K562 (cell line): ENCODE results near the gene MYOM1. TPM values are rescaled to one million over a fixed set of nuclear protein-coding genes. Genes with fewer than 3 reads are reported as not detected.

Experiments used
- ATAC-seq: fragments of 200-7000 bp; cut with Tn5 transposase; 3 replicates; pipeline ENCODE4 v1.9.1; 2020; ENCODE audit warnings: moderate library complexity
- BruUV-seq: library from RNA; stranded (reverse); fragments of 400-500 nt; replicated peaks from 2 replicates; lab custom pipeline; 2021; lab: Mats Ljungman, UMichigan
- CTCF ChIA-PET: fragments of 300-600 bp; formaldehyde crosslinking; extraction: SDS; loops from one replicate; lab custom pipeline; 2021; ENCODE audit warnings: low intra/inter-chr PET ratio; lab: Yijun Ruan, JAX
- POLR2A ChIA-PET: fragments of 300-600, 350-650 bp; sonication (Branson Sonifier 250); formaldehyde crosslinking; extraction: SDS; loops from one replicate; lab custom pipeline; 2021; ENCODE audit warnings: antibody characterized with exemption, inconsistent platforms; lab: Yijun Ruan, JAX
- DNase-seq, 4 experiments: peaks; one replicate each; pipeline versions ENCODE4 v3.0.0 to v3.0.0-alpha.2; 2011 to 2018; ENCODE audit warnings: low spot score in 3 of 4, mixed read lengths in 3 of 4; ENCODE audit errors: extremely low read depth in 1 of 4
- FAIRE-seq: peaks from 2 replicates; lab custom pipeline; 2011; peaks lifted over from hg19 to GRCh38; lab: Jason Lieb, UNC
- H2AFZ ChIP-seq: 2 replicates; pipeline ENCODE4 v1.6.0; 2011; ENCODE audit warnings: low read depth, low read length, control low read depth, inconsistent platforms
- H3K27ac ChIP-seq: fragments of 200-600 bp; 3 replicates; pipeline ENCODE4 v1.8.0; 2011; ENCODE audit warnings: low read depth, mild to moderate bottlenecking, control low read depth, inconsistent platforms, low read length, moderate library complexity, mixed read lengths; ENCODE audit errors: extremely low read depth
- H3K27me3 ChIP-seq, 2 experiments: fragments of 300-600 bp in 1 of 2; 2 replicates in 1 of 2; 3 replicates in 1 of 2; pipeline versions ENCODE4 v1.6.0 to v1.8.0; 2011; ENCODE audit warnings: inconsistent platforms in 2 of 2, low read length in 2 of 2, mild to moderate bottlenecking in 1 of 2, mixed read lengths in 1 of 2, moderate library complexity in 1 of 2; ENCODE audit not compliant: control insufficient read depth in 2 of 2, insufficient read depth in 2 of 2
- H3K36me3 ChIP-seq: fragments of 300-600 bp; 3 replicates; pipeline ENCODE4 v1.8.0; 2011; ENCODE audit warnings: mild to moderate bottlenecking, low read length, inconsistent platforms; ENCODE audit not compliant: control insufficient read depth, insufficient read depth
- H3K4me1 ChIP-seq, 2 experiments: fragments of 200-600 bp in 1 of 2; replicated peaks in 1 of 2; 2 replicates in 1 of 2; 3 replicates in 1 of 2; pipeline versions ENCODE4 v1.5.1 to v1.8.0; 2011; ENCODE audit warnings: inconsistent platforms in 2 of 2, low read length in 2 of 2, mild to moderate bottlenecking in 1 of 2, mixed read lengths in 1 of 2, moderate library complexity in 1 of 2; ENCODE audit not compliant: control insufficient read depth in 2 of 2, insufficient read depth in 2 of 2
- H3K4me2 ChIP-seq: 2 replicates; pipeline ENCODE4 v1.6.1; 2011; ENCODE audit warnings: low read length, control low read depth, inconsistent platforms, mixed read lengths; ENCODE audit not compliant: insufficient read depth
- H3K4me3 ChIP-seq: fragments of 200-600 bp; sonication (generic), shearing (Covaris generic); 2 replicates; pipeline ENCODE4 v1.5.1; 2016; ENCODE audit warnings: control low read depth, inconsistent platforms
- H3K79me2 ChIP-seq: fragments of 200-600 bp; 3 replicates; pipeline ENCODE4 v1.8.0; 2011; ENCODE audit warnings: low read length, inconsistent platforms; ENCODE audit not compliant: control insufficient read depth, insufficient read depth
- H3K9ac ChIP-seq, 2 experiments: 2 replicates each; pipeline versions ENCODE4 v1.6.0 to v1.6.1; 2011; ENCODE audit warnings: low read depth in 2 of 2, low read length in 2 of 2, control low read depth in 1 of 2, inconsistent platforms in 1 of 2, mild to moderate bottlenecking in 1 of 2, mixed read lengths in 1 of 2; ENCODE audit not compliant: insufficient read depth in 1 of 2
- H3K9me1 ChIP-seq: one replicate; pipeline ENCODE4 v1.6.0; 2011; ENCODE audit warnings: inconsistent platforms, mild to moderate bottlenecking, low read length, moderate library complexity; ENCODE audit not compliant: control insufficient read depth, insufficient read depth
- H3K9me3 ChIP-seq: replicated peaks from 2 replicates; pipeline ENCODE4 v1.5.1; 2011; ENCODE audit warnings: low read depth, low read length, inconsistent platforms; ENCODE audit not compliant: control insufficient read depth, insufficient read depth
- H4K20me1 ChIP-seq: replicated peaks from 2 replicates; pipeline ENCODE4 v1.6.1; 2011; ENCODE audit warnings: low read length, inconsistent platforms, mixed read lengths; ENCODE audit not compliant: control insufficient read depth, insufficient read depth
- ARHGAP35 ChIP-seq: fragments of 450-650 bp; IDR thresholded peaks from 2 replicates; pipeline ENCODE4 v1.6.1; 2018; ENCODE audit not compliant: partially characterized antibody
- ATF4 ChIP-seq: fragments of 450-650 bp; formaldehyde crosslinking; IDR thresholded peaks from 2 replicates; pipeline ENCODE4 v1.4.0; 2022; ENCODE audit warnings: mild to moderate bottlenecking, moderate library complexity
- CBX8 ChIP-seq: fragments of 200-600 bp; sonication (generic); IDR thresholded peaks from 2 replicates; pipeline ENCODE4 v1.6.1; 2012; ENCODE audit warnings: borderline replicate concordance, mixed run types, low read depth, mild to moderate bottlenecking, moderate library complexity, mixed read lengths, low read length, control low read depth, inconsistent platforms; ENCODE audit not compliant: poor library complexity, severe bottlenecking; ENCODE audit errors: extremely low read depth
- ETV6 ChIP-seq, 3 experiments: fragments of 150-350 bp in 1 of 3; sonication (generic) in 1 of 3; formaldehyde crosslinking in 1 of 3; IDR thresholded peaks; 2 replicates each; pipeline versions ENCODE4 v1.6.1 to v1.8.0; 2014 to 2022; ENCODE audit warnings: borderline replicate concordance in 2 of 3, low read depth in 2 of 3, antibody characterized with exemption in 1 of 3, low read length in 1 of 3, mild to moderate bottlenecking in 1 of 3, missing genetic modification reagents in 1 of 3
- EZH2 ChIP-seq: IDR thresholded peaks from 2 replicates; pipeline ENCODE4 v1.6.1; 2012; ENCODE audit warnings: low read depth, mild to moderate bottlenecking, inconsistent platforms, low read length, borderline replicate concordance
- HDAC3 ChIP-seq: fragments of 450-650 bp; IDR thresholded peaks from 2 replicates; pipeline ENCODE4 v1.6.1; 2018; ENCODE audit warnings: borderline replicate concordance, mild to moderate bottlenecking, moderate library complexity; ENCODE audit not compliant: partially characterized antibody
- HSF4 ChIP-seq: fragments of 250-450 bp; sonication (Bioruptor Pico); IDR thresholded peaks from 2 replicates; pipeline ENCODE4 v2.1.2; 2022; ENCODE audit warnings: mild to moderate bottlenecking, moderate library complexity, borderline replicate concordance
- NCOA4 ChIP-seq: fragments of 450-650 bp; IDR thresholded peaks from 2 replicates; pipeline ENCODE4 v1.6.1; 2018; ENCODE audit warnings: mild to moderate bottlenecking; ENCODE audit not compliant: partially characterized antibody
- NR4A1 ChIP-seq, 2 experiments: fragments of 250-450 bp in 1 of 2; fragments of 450-650 bp in 1 of 2; sonication (Bioruptor Pico) in 1 of 2; IDR thresholded peaks; 2 replicates each; pipeline versions ENCODE4 v1.4.0 to v1.6.1; 2016 to 2020; ENCODE audit warnings: mild to moderate bottlenecking in 2 of 2, missing compliant biosample characterization in 1 of 2, missing genetic modification characterization in 1 of 2, moderate library complexity in 1 of 2
- POLR2AphosphoS5 ChIP-seq: IDR thresholded peaks from 2 replicates; pipeline ENCODE4 v1.6.1; 2011; ENCODE audit warnings: mild to moderate bottlenecking, low read depth, low read length, moderate library complexity; ENCODE audit not compliant: control insufficient read depth, insufficient read depth
- RFX5 ChIP-seq: IDR thresholded peaks from 2 replicates; pipeline ENCODE4 v1.6.1; 2011; ENCODE audit warnings: low read depth, mild to moderate bottlenecking, improper control_type of control experiment, low read length
- SAP30 ChIP-seq: fragments of 200-600 bp; sonication (generic); IDR thresholded peaks from 2 replicates; pipeline ENCODE4 v1.6.1; 2012; ENCODE audit warnings: borderline replicate concordance, low read depth, mild to moderate bottlenecking, moderate library complexity, low read length, control low read depth, inconsistent platforms; ENCODE audit not compliant: insufficient read depth, poor library complexity, severe bottlenecking
- SNRNP70 ChIP-seq: fragments of 200-400 bp; formaldehyde crosslinking; optimal IDR thresholded peaks from 2 replicates; pipeline ENCODE3; 2017; ENCODE audit warnings: low read depth, low read length
- STAT6 ChIP-seq: sonication (generic); formaldehyde crosslinking; IDR thresholded peaks from 2 replicates; pipeline ENCODE4 v1.8.1; 2023; ENCODE audit warnings: mild to moderate bottlenecking, missing genetic modification reagents
- TBP ChIP-seq: optimal IDR thresholded peaks from 2 replicates; pipeline ENCODE3; 2011; ENCODE audit warnings: low read depth, low read length, improper control_type of control experiment
- ZNF124 ChIP-seq: sonication (generic); formaldehyde crosslinking; IDR thresholded peaks from 2 replicates; pipeline ENCODE4 v1.8.1; 2022; ENCODE audit warnings: missing genetic modification reagents
- ZNF764 ChIP-seq: fragments of 250-450 bp; sonication (Bioruptor Pico); IDR thresholded peaks from 2 replicates; pipeline ENCODE4 v1.4.0; 2020; ENCODE audit warnings: low read depth, mild to moderate bottlenecking, moderate library complexity
- WGBS: fragments of 100-300 bp; shearing (Covaris generic); methylation state at CpG from one replicate; pipeline ENCODE4 v1.1.6; 2016; ENCODE audit warnings: low coverage, mixed read lengths; ENCODE audit not compliant: insufficient coverage; ENCODE audit errors: missing lambda C conversion rate; 5-methylcytosine and 5-hydroxymethylcytosine counted together
- in situ Hi-C: fragments of 300-500 bp; cut with MboI; formaldehyde crosslinking; loops from 4 replicates; pipeline ENCODE4 v1.15.0; 2018; ENCODE audit warnings: inconsistent platforms, mixed read lengths
- intact Hi-C: fragments of 100-400 bp; cut with micrococcal nuclease; formaldehyde crosslinking; loops from 2 replicates; pipeline ENCODE4 v1.14.2; 2022
- polyA plus RNA-seq, 8 experiments: library from polyadenylated mRNA; depleted of rRNA in 4 of 8; stranded (reverse) in 5 of 8; unstranded in 3 of 8; fragments of >200 nt; fragmentation: Nextera tagmentation in 2 of 8; fragmentation: Illumina TruSeq in 1 of 8; extraction: Ambion mirVana in 2 of 8; extraction: Trizol in 1 of 8; gene quantifications; 2 replicates each; pipeline versions ENCODE4 v1.2.1 to v1.2.3, GENCODE V29; 2011 to 2014; ENCODE audit warnings: inconsistent platforms in 1 of 8, missing spikeins in 1 of 8
- total RNA-seq, 7 experiments: library from RNA; depleted of rRNA in 6 of 7; stranded (reverse); fragments of >200 nt in 6 of 7; fragmentation: Illumina TruSeq in 2 of 7; extraction: Trizol in 2 of 7; gene quantifications; 2 replicates each; pipeline versions ENCODE4 v1.2.1 to v1.2.3, GENCODE V29; 2011 to 2021; ENCODE audit warnings: low replicate concordance in 1 of 7

MYOM1 gene
- total and polyA plus RNA-seq, 9 of the 15 experiments (the other 6 are each of a cell fraction or from before 2014, with no cell fraction given), result 0.01 to 0.62 (median 0.25) TPM

DNA sequence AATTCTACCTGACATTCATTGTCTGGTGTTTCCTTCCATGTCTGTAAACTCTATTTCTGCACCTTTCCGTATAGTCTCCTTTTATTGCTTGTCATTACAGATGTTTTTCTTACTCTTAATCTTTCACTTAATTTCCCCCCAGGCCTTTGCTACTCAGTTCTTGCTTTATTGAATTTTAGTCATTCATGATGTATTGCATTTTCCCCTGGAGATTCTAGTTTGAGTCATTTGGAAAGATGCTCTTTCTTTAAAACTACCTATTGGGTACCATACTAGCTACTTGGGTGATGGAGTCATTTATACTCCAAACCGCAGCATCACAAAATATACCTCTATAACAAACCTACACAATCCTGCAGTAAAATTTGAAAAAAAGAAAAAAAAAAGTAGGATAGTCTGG lies 179.6 kb downstream of the MYOM1 start:
- no TSS peak for BruUV-seq
- Histone ChIP-seq H2AFZ (no peak overlapping the region), H3K4me2 (no peak overlapping the region), H3K4me3 (no peak overlapping the region), H3K9me3 (no peaks in the 10 kb centered on the region), H3K9me1 (no peaks in the 10 kb centered on the region), H3K36me3 (no peaks in the 10 kb centered on the region), H3K9ac (no peak overlapping the region), H3K27me3 (no peaks in the 10 kb centered on the region), H3K4me1 (peaks cover 17 to 23% of the 10 kb centered on the region in 2 experiments), H4K20me1 (no peaks in the 10 kb centered on the region), H3K79me2 (no peaks in the 10 kb centered on the region), H3K27ac (no peak overlapping the region)
- CTCF ChIA-PET, result no interaction called here
- in situ Hi-C loops, result no loop called here
- ATAC-seq (no peak), DNase-seq (no peak), FAIRE-seq (no peak)
- intact Hi-C loops, result no loop called here
- no peak for TF ChIP-seq STAT6
- no peak for TF ChIP-seq TBP
- TF ChIP-seq CBX8, result no peak
- no peak for TF ChIP-seq ZNF124 (CRISPR knock-in tag)
- TF ChIP-seq POLR2AphosphoS5, result no peak
- TF ChIP-seq HSF4, result no peak
- no peak for TF ChIP-seq EZH2
- no peak for TF ChIP-seq SNRNP70
- no peak for TF ChIP-seq ATF4
- TF ChIP-seq RFX5, result no peak
- TF ChIP-seq SAP30, result no peak
- no peak for TF ChIP-seq ARHGAP35
- no peak for TF ChIP-seq ZNF764 (CRISPR knock-in tag)
- TF ChIP-seq NR4A1 (CRISPR knock-in tag; IDR thresholded peaks at IDR 0.05), result no peak
- no peak for TF ChIP-seq NR4A1 (tag; IDR thresholded peaks at IDR 0.05)
- TF ChIP-seq NCOA4, result no peak
- no peak for TF ChIP-seq HDAC3
- no peak for TF ChIP-seq ETV6 (IDR thresholded peaks at IDR 0.05; ENCODE audit: borderline replicate concordance in 1 of 2, low read depth in 2 of 2, low read length in 1 of 2)
- no peak for TF ChIP-seq ETV6 (CRISPR knock-in tag; IDR thresholded peaks at IDR 0.05; ENCODE audit: borderline replicate concordance)
- WGBS, result 81% methylated on average over 2 of the region's 2 CpGs
- POLR2A ChIA-PET, result interaction anchor here (0.6 to 1.5 kb wide), 2 partner anchors 20 to 206 kb away, joined by 3 read pairs; no protein-coding TSS in a partner anchor
